NCI-H1694 (cell line): Measurements from ENCODE around the gene ARHGAP15.

Source experiments
- DNase-seq: peaks from one replicate; lab custom pipeline; 2025; lab: John Stamatoyannopoulos, UW

The ARHGAP15 gene

DNA sequence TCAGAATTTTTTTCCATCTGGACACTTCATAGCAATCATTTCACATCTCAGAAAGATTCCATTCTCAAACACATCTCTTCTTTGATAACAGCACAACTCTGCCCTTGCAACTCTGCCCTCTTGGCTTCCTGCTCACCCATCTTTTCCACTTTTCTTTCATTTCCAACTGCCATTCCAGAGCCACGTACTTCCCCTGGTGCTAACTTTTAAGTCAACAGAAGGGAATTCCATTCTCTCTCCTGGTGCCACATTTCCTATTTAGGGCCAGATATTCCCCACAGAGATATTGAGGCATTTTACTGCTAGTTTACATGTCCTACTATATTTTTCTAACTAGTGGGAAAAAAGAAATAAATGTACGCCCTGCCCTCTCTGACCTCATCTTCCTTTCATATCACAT, 590.2 kb downstream of the ARHGAP15 start:
- DNase-seq = no peak

GRCh38 chr2:143720095-143720664, 591.0 kb downstream of the ARHGAP15 start:
- no peak for DNase-seq

DNA sequence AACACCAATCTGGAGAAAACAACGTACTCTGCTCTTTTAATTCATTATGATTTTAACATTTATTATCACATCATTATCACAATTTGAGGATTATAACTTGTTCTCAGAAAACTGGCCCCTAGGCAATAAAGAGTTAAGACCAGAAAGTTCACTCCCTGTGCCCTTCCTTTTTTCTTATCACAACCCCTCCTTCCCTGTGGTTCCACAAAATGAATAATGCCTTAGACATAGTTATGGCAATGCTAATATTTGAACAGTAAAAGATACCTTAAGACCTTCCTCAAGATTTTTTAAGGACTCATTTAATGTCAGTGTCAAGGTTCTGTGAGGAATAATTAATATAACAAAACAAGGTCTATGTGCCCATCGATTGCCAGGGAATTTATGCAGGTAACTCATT, 596.2 kb downstream of the ARHGAP15 start:
- DNase-seq = no peak

GRCh38 chr2:143726151-143726845, 597.1 kb downstream of the ARHGAP15 start:
- DNase-seq = no peak

GRCh38 chr2:143728498-143728897, 599.3 kb downstream of the ARHGAP15 start:
- DNase-seq = no peak

DNA sequence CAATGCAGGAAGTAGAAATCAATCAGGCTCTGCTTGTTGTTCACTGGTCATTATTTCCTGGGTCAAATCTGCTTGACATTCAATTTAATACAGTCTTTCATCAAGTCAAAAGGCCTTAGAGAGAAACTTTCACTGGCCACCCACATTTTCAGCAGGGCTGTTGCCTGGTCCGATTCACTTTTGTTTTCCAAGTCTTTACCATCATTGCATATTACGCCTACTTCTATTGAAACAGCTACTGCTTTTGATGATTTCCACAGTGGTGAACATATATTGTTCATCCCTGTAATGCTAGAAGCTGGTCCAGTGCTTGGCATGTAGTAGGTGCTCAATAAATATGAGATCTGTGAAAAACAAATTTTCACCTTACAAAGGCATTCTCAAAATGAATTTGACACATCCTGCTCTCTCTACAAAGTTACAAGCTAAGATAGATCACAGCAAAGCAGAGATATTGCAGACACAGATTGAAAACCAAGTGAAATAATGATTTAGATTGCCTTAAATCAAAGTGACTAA, 600.1 kb downstream of the ARHGAP15 start:
- DNase-seq = no peak

DNA sequence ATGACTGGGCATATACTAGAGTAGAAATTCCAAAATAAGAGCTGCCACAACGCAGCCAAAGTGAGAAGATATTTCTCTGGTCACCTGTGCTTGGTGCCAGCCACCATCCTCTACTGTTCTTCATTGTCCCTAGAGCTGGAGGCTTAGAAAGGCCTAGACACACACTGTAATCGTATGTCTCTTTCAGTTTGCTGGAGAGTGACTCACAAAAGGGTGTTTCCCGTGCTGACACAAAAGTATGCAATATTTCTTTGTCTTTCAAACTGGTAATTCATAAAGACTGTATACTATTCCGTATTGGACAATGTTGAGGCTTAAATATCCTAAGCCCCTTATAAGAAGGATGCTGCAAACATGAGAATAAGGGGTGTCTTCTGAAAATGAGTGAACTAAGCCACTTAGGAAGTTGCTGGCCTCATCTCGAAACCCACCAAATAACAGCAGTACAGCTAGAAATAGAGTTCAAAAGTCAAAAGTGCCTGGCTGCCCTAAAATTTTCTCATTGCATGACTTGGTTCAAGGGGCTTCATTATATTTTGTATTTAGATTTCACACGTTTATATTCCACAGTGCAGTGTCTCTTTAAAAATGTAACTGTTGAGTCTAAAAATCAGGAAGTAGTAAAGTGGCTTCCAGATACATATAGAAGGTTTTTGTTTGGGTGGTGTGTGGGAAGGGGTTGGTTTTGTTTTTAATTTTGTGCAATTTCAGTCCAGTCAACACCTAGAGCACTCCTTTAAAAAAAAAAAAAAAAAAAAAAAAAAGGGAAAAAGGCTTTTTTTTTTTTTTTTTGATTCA, 601.1 kb downstream of the ARHGAP15 start:
- no peak for DNase-seq

DNA sequence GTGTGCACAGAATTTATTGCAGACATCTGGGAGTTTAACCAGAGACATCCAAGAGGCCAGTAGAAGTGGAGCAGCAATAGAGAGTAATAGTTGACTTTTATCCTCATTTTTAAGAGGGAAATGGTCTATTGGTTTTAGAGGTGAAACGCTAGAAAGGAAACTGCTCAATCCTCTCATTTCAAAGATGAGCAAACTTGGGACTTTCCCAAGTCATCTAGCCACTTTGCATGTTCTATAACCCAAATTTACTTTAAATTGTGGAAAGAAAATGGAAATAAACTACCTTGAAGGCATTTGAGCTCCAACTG, 601.7 kb downstream of the ARHGAP15 start:
- no peak for DNase-seq

GRCh38 chr2:143732076-143732475, 602.9 kb downstream of the ARHGAP15 start:
- DNase-seq = peak; percentile 47

- DNase-seq = peak; percentile 63
Measured at GRCh38 chr2:143732871-143733270, 603.7 kb downstream of the ARHGAP15 start.

DNA sequence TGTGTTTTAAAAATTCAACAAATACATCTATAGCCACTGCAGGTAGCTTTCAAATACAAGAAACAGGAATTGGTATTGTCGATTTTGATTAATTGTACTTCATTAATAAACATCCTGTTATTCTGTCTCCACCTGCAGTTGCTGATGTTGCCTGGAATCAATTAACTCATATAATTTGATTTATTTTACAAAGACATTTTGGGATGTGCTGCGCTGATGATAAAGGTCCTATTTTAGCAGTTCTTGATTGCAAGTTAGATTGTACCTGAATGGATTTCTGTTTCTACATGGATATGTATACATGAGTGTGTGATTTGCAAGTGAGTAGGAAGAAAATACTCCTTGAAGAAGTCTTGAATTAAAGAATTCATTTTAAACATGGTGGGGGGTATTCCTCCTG, 605.3 kb downstream of the ARHGAP15 start:
- DNase-seq = no peak

- no peak for DNase-seq
Measured at GRCh38 chr2:143736904-143737303, 607.7 kb downstream of the ARHGAP15 start.

DNA sequence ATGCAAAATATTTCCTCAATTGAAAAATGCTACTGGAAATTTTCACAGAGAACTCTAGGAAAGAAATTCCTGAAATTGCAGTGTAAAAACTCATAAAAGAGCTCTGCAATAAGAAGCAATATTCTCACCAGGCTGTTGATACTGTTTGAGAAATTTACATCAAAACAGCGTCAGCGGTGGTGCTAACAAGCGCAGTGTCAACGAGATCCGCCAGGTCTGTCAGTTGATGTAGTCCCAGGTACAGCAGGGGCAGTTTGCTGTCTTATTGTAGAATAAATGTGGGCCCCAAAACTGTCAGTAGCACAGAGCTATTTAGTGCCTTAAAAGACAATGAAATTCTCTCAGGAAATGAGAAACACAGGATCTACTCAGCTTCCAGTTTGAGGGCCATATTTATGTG, 611.2 kb downstream of the ARHGAP15 start:
- no peak for DNase-seq

- no peak for DNase-seq
Measured at GRCh38 chr2:143741205-143741604, 612.0 kb downstream of the ARHGAP15 start.

DNA sequence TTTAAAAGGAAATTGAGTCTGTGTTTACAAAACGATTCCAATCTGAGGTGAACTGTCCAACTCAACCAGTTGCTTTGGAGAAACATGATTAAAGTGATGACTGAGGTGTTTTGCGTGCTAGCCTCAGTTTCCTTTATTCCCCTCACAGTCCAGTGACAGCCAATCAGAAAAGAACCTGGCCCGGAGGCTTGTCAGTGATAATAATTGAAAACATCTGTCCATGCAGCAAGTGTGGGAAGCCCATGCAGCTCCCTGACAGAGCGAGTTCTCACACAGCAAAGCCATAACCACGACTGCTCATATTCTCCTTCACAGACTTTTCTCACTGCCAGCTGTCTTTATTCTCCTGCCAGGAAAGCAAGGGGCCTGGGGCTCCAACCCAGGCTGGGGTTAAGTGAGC, 613.4 kb downstream of the ARHGAP15 start:
- DNase-seq = no peak

- no peak for DNase-seq
Measured at GRCh38 chr2:143744114-143744513, 614.9 kb downstream of the ARHGAP15 start.

GRCh38 chr2:143745060-143745459, 615.8 kb downstream of the ARHGAP15 start:
- DNase-seq = no peak

DNA sequence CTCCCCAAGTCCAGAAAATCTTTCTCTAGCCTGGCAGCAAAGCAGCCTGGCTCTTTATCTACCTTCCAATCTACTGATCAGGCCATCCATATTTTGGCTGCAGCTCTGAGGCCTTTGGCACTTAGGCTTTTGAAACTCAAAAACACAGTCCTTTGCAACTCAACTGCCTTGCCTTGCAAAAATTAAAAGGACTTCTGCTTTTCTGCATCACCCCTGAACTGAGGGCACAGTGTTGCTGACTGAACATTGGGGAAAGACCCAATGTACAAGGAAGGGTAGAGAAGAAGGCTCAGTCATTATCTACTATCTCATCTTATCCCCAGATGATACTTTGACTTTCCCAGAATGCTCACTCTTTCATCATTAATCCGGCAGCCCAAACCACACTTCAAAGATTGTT, 625.5 kb downstream of the ARHGAP15 start:
- DNase-seq = no peak

DNA sequence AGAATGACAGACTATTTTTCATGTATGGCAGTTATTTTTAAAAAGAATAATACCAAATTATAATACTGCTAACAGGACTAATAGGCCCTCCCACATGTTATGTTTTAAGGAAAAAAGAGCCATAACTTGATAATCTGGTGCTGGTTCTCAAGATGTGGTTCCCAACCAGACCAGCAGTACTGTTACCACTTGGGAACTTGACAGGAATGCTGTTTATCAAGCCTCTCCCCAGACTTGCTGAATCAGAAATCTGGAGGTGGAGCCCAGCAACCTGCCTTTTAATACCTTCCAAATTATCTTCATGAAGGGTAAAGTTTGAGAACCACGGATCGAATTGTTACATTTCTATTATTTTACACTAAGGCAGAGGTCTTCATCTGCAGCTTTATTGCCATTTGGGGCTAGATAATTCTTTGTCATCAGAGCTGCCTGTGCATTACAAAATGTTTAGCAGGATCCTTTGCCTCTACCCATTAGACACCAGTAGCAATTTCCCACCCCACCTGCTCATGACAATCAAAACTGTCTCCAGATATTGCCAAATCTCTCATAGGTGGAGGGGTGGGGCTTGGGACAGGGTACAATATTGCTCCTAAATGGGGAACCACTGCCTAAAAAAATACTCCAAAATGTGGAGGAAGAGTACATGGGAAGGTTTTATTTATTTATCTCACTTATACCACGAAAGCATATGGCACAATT, 629.6 kb downstream of the ARHGAP15 start:
- no peak for DNase-seq

DNA sequence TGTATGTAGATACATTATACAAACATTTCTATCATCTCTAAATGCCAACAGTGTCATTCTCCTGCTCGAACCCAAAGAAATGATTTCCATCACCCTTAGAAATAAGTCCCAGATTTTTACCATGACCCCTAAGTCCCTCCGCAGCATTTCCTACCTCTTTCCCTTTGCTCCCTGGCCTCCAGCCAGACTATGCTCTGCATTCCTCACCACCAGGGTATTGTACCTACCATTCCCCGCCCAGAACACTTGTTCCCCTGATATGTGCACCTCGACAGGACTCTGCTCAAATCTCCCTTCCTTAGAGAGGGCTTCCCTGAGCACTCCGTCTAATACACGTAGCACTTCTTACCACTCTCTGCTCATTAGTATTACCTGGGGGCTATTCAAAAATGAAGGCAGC, 630.2 kb downstream of the ARHGAP15 start:
- no peak for DNase-seq

DNA sequence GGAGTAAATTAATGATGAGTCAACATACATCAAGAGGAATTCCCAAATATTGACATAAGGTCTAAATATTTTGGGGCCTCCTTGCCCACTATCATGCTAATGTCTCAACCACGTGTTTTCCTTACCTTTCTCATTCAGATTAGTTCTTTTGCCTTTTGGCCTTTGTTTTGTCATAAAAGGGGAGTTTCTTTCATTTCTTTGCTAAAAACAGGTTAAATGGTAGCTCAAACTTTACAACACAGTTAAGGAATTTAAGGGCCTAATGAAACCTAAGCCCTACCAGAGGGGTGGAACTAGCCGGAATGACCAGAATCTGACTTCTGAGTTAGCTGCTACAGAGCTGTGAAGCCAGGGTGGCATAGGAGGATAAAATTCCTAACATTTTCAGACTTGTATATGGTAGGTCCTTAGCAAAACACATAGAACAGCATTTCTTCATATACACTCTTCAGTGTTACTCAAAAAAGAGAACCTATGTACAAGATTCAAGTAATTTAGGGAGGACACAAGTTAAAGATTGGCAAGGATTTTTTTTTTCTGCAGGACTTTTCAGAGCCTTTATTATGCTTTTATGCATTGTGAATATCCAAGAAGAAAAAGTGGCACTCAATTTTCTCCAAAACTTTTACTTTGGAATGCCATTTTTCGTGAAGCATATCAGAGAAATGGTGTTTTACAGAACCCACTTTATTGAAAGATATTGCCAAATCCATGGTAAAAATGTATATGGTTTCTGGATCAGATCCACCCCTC, 633.1 kb downstream of the ARHGAP15 start:
- DNase-seq = no peak

GRCh38 chr2:143764261-143764660, 635.0 kb downstream of the ARHGAP15 start:
- DNase-seq = no peak
